Osteoblast (primary cell): ENCODE data around the gene RECK. TPM values are rescaled to one million over a fixed set of nuclear protein-coding genes. Genes with fewer than 3 reads are reported as not detected.
A peak's percentile ranks its signal among the peaks of the same experiment; 100 is the strongest.

Source experiments
- DNase-seq: peaks from one replicate; pipeline ENCODE4 v3.0.0; 2011; ENCODE audit warnings: low spot score, mixed read lengths; ENCODE audit not compliant: insufficient read length; ENCODE audit errors: missing footprints
- H2AFZ ChIP-seq: 2 replicates; pipeline ENCODE4 v1.6.0; 2011; ENCODE audit warnings: mild to moderate bottlenecking, low read length
- H3K27ac ChIP-seq: 2 replicates; pipeline ENCODE4 v1.5.1; 2011; ENCODE audit warnings: mild to moderate bottlenecking, low read depth, low read length, moderate library complexity
- H3K27me3 ChIP-seq: 2 replicates; pipeline ENCODE4 v1.6.0; 2012; ENCODE audit warnings: mild to moderate bottlenecking, control low read depth, inconsistent platforms, low read length, moderate library complexity; ENCODE audit not compliant: insufficient read depth
- H3K36me3 ChIP-seq: 2 replicates; pipeline ENCODE4 v1.5.1; 2011; ENCODE audit warnings: mild to moderate bottlenecking, low read length, control low read depth, moderate library complexity; ENCODE audit not compliant: insufficient read depth
- H3K4me1 ChIP-seq: 2 replicates; pipeline ENCODE4 v1.5.1; 2011; ENCODE audit warnings: mild to moderate bottlenecking, low read length, control low read depth, moderate library complexity; ENCODE audit not compliant: insufficient read depth
- H3K4me2 ChIP-seq: 2 replicates; pipeline ENCODE4 v1.6.0; 2011; ENCODE audit warnings: mild to moderate bottlenecking, low read length; ENCODE audit not compliant: insufficient read depth
- H3K4me3 ChIP-seq: fragments of 200-600 bp; sonication (generic); 3 replicates; pipeline ENCODE4 v1.5.1; 2012; ENCODE audit warnings: mild to moderate bottlenecking, low read length, inconsistent platforms; ENCODE audit not compliant: insufficient read depth
- H3K79me2 ChIP-seq: 2 replicates; pipeline ENCODE4 v1.6.0; 2012; ENCODE audit warnings: mild to moderate bottlenecking, low read length, control low read depth, inconsistent platforms; ENCODE audit not compliant: insufficient read depth
- H3K9me3 ChIP-seq: 2 replicates; pipeline ENCODE4 v1.5.1; 2011; ENCODE audit warnings: low read depth, low read length, control low read depth
- H4K20me1 ChIP-seq: 2 replicates; pipeline ENCODE4 v1.6.0; 2012; ENCODE audit warnings: mild to moderate bottlenecking, low read length, control low read depth; ENCODE audit not compliant: insufficient read depth
- CTCF ChIP-seq: IDR thresholded peaks from 2 replicates; pipeline ENCODE4 v1.5.1; 2011; ENCODE audit warnings: mild to moderate bottlenecking, low read depth, low read length, moderate library complexity; ENCODE audit errors: extremely low read depth
- small RNA-seq: library from RNA; depleted of rRNA; stranded (forward); fragments of <200 nt; gene quantifications from one replicate; pipeline ENCODE3, GENCODE V24; 2012
- total RNA-seq: library from RNA; depleted of rRNA; stranded (reverse); fragments of >200 nt; gene quantifications from 2 replicates; pipeline ENCODE4 v1.2.3, GENCODE V29; 2012

Gene RECK
- total RNA-seq, 1 donor = 31.5 TPM

GRCh38 chr9:36169708-36170107 is 133.0 kb downstream of the RECK start:
- Histone ChIP-seq H3K79me2 (no peaks in the 10 kb centered on the region), H3K27ac (no peak overlapping the region), H4K20me1 (no peaks in the 10 kb centered on the region), H3K4me1 (peaks cover 11% of the 10 kb centered on the region), H3K9me3 (no peaks in the 10 kb centered on the region), H3K36me3 (no peaks in the 10 kb centered on the region), H2AFZ (no peak overlapping the region), H3K4me2 (no peak overlapping the region), H3K27me3 (no peaks in the 10 kb centered on the region), H3K4me3 (no peak overlapping the region)
- no peak for TF ChIP-seq CTCF
- no peak for DNase-seq

GRCh38 chr9:36170531-36170930 is 133.8 kb downstream of the RECK start:
- no peak overlapping the region for H3K4me2 ChIP-seq
- H3K79me2 ChIP-seq = no peaks in the 10 kb centered on the region
- TF ChIP-seq CTCF = no peak
- DNase-seq = peak; percentile 9
- H3K4me3 ChIP-seq = no peak overlapping the region
- no peaks in the 10 kb centered on the region for H3K27me3 ChIP-seq
- peaks cover 4% of the 10 kb centered on the region for H3K4me1 ChIP-seq
- no peaks in the 10 kb centered on the region for H3K36me3 ChIP-seq
- no peak overlapping the region for H2AFZ ChIP-seq
- no peak overlapping the region for H3K27ac ChIP-seq
- no peaks in the 10 kb centered on the region for H3K9me3 ChIP-seq
- no peaks in the 10 kb centered on the region for H4K20me1 ChIP-seq

- Histone ChIP-seq H3K4me2 (no peak overlapping the region), H3K4me1 (no peaks in the 10 kb centered on the region), H3K9me3 (no peaks in the 10 kb centered on the region), H3K79me2 (no peaks in the 10 kb centered on the region), H4K20me1 (no peaks in the 10 kb centered on the region), H3K36me3 (no peaks in the 10 kb centered on the region), H2AFZ (no peak overlapping the region), H3K27me3 (no peaks in the 10 kb centered on the region), H3K4me3 (no peak overlapping the region), H3K27ac (no peak overlapping the region)
- DNase-seq = no peak
- TF ChIP-seq CTCF = no peak
These were observed 137.1 kb downstream of the RECK start for GRCh38 chr9:36173861-36174260.

Small RNA genes within 50 kb of the gene (small RNA-seq; reads per million reads assigned to genes)
- gene RF02275 = not detected

Other genes starting within 250 kb of the RECK start
- 16.6 and 20.3 TPM in 2 replicates for gene NPR2, start 245.3 kb upstream of the RECK start, total RNA-seq
- gene SPAG8, start 224.7 kb upstream of the RECK start, total RNA-seq = 0.88 and 2.2 TPM in 2 replicates
- gene HINT2, start 221.9 kb upstream of the RECK start, total RNA-seq = 17.0 and 17.4 TPM in 2 replicates
- not detected in 2 replicates for gene FAM221B, start 208.2 kb upstream of the RECK start, total RNA-seq
- gene TMEM8B, start 207.7 kb upstream of the RECK start, total RNA-seq = 2.1 and 2.5 TPM in 2 replicates
- gene OR13J1, start 166.5 kb upstream of the RECK start, total RNA-seq = not detected in 2 replicates
- 1.8 and 5.1 TPM in 2 replicates for gene HRCT1, start 130.7 kb upstream of the RECK start, total RNA-seq
- gene SPAAR, start 127.4 kb upstream of the RECK start, total RNA-seq = 0.29 and 0.72 TPM in 2 replicates
- gene OR2S2, start 78.8 kb upstream of the RECK start, total RNA-seq = under 0.01 TPM in 2 replicates
- gene GLIPR2, start 99.8 kb downstream of the RECK start, total RNA-seq = 33.3 and 38.4 TPM in 2 replicates
- gene CCIN, start 132.5 kb downstream of the RECK start, total RNA-seq = 1.2 and 2.2 TPM in 2 replicates
- gene CLTA, start 154.0 kb downstream of the RECK start, total RNA-seq = 253 and 262 TPM in 2 replicates
- 25.3 TPM in 2 replicates for gene GNE, start 221.5 kb downstream of the RECK start, total RNA-seq